Panc1 (cell line): Measurements from ENCODE around the gene MYO16. TPM values are rescaled to one million over a fixed set of nuclear protein-coding genes. Genes with fewer than 3 reads are reported as not detected.

Experiments
- ATAC-seq: fragments of 200-7000 bp; cut with Tn5 transposase; 2 replicates; pipeline ENCODE4 v1.9.1; 2020; ENCODE audit warnings: mild to moderate bottlenecking, moderate library complexity
- BruUV-seq: library from RNA; stranded (reverse); fragments of 400-500 nt; replicated peaks from 2 replicates; lab custom pipeline; 2021; lab: Mats Ljungman, UMichigan
- CTCF ChIA-PET: fragments of 300-600 bp; sonication (Branson Sonifier 250); formaldehyde crosslinking; loops from one replicate; lab custom pipeline; 2022; ENCODE audit warnings: antibody characterized with exemption; lab: Charles Lee
- POLR2A ChIA-PET: fragments of 300-600 bp; sonication (Branson Sonifier 250); formaldehyde crosslinking; loops from one replicate; lab custom pipeline; 2022; ENCODE audit warnings: antibody characterized with exemption; lab: Charles Lee
- DNase-seq: peaks from one replicate; pipeline ENCODE4 v3.0.0-alpha.2; 2010; ENCODE audit warnings: low read depth, low spot score
- H3K27ac ChIP-seq: 2 replicates; pipeline ENCODE4 v1.5.1; 2011; ENCODE audit warnings: mild to moderate bottlenecking, low read length, inconsistent platforms
- H3K27me3 ChIP-seq: fragments of 200-500 bp; sonication (Bioruptor generic); 2 replicates; pipeline ENCODE4 v1.6.0; 2014; ENCODE audit warnings: low read length, inconsistent platforms; ENCODE audit not compliant: control insufficient read depth, insufficient read depth
- H3K36me3 ChIP-seq: fragments of 200-500 bp; sonication (Bioruptor generic); 2 replicates; pipeline ENCODE4 v1.5.1; 2014; ENCODE audit warnings: inconsistent platforms, mild to moderate bottlenecking, low read length, moderate library complexity; ENCODE audit not compliant: control insufficient read depth, insufficient read depth
- H3K4me1 ChIP-seq: 2 replicates; pipeline ENCODE4 v1.5.1; 2011; ENCODE audit warnings: inconsistent platforms, mild to moderate bottlenecking, low read length, moderate library complexity; ENCODE audit not compliant: control insufficient read depth, insufficient read depth
- H3K4me3 ChIP-seq, 2 experiments: 2 replicates each; pipeline ENCODE4 v1.5.1; 2011 to 2012; ENCODE audit warnings: low read depth in 2 of 2, low read length in 2 of 2, mild to moderate bottlenecking in 2 of 2, inconsistent platforms in 1 of 2, moderate library complexity in 1 of 2
- H3K9me3 ChIP-seq: fragments of 200-500 bp; sonication (Bioruptor generic); 2 replicates; pipeline ENCODE4 v1.5.1; 2014; ENCODE audit warnings: low read depth, mild to moderate bottlenecking, inconsistent platforms, low read length, moderate library complexity; ENCODE audit not compliant: control insufficient read depth, insufficient read depth
- POLR2AphosphoS5 ChIP-seq: IDR thresholded peaks from 2 replicates; pipeline ENCODE4 v1.6.1; 2012; ENCODE audit warnings: mild to moderate bottlenecking, low read depth, low read length, moderate library complexity
- SIN3A ChIP-seq: IDR thresholded peaks from 2 replicates; pipeline ENCODE4 v1.6.1; 2012; ENCODE audit warnings: low read depth, mild to moderate bottlenecking, low read length, moderate library complexity, borderline replicate concordance; ENCODE audit not compliant: insufficient read depth
- TCF7L2 ChIP-seq: IDR thresholded peaks from 2 replicates; pipeline ENCODE4 v1.6.1; 2011; ENCODE audit warnings: mild to moderate bottlenecking, low read depth, low read length, inconsistent platforms
- in situ Hi-C: cut with HindIII; loops from 2 replicates; pipeline ENCODE4 v1.10.0; 2016; ENCODE audit warnings: low sequenced_read_pairs, low pct_unique_long_range_greater_than_20kb
- intact Hi-C: fragments of 100-400 bp; cut with micrococcal nuclease; formaldehyde crosslinking; loops from one replicate; pipeline ENCODE4 v1.10.0; 2022; ENCODE audit not compliant: unreplicated experiment
- total RNA-seq: library from RNA; stranded (reverse); gene quantifications from one replicate; pipeline ENCODE4 v1.2.1, GENCODE V29; 2021; ENCODE audit not compliant: unreplicated experiment
- TF ChIP-seq, protein P1 (sequence below), 2 experiments: IDR thresholded peaks; 2 replicates each; pipeline ENCODE4 v1.6.1; 2011 to 2012; ENCODE audit warnings: low read depth in 2 of 2, control low read depth in 1 of 2, low read length in 1 of 2, mild to moderate bottlenecking in 1 of 2, moderate library complexity in 1 of 2; ENCODE audit not compliant: insufficient read depth in 1 of 2
- TF ChIP-seq, protein P2 (sequence below): fragments of 450-650 bp; IDR thresholded peaks from 2 replicates; pipeline ENCODE4 v1.5.1; 2017; ENCODE audit warnings: mild to moderate bottlenecking

MYO16 gene
- total RNA-seq, 1 experiment from 2014 or later = 0.08 TPM

- Histone ChIP-seq H3K27me3 (no peaks in the 10 kb centered on the region), H3K36me3 (no peaks in the 10 kb centered on the region), H3K4me3 (no peak overlapping the region), H3K27ac (no peak overlapping the region), H3K4me1 (no peaks in the 10 kb centered on the region), H3K9me3 (no peaks in the 10 kb centered on the region)
- DNase-seq (no peak), ATAC-seq (no peak)
- in situ Hi-C loops (no loop called here), intact Hi-C loops (no loop called here)
- ChIA-PET POLR2A (no interaction called here), CTCF (no interaction called here)
- TF ChIP-seq, protein P1, sequence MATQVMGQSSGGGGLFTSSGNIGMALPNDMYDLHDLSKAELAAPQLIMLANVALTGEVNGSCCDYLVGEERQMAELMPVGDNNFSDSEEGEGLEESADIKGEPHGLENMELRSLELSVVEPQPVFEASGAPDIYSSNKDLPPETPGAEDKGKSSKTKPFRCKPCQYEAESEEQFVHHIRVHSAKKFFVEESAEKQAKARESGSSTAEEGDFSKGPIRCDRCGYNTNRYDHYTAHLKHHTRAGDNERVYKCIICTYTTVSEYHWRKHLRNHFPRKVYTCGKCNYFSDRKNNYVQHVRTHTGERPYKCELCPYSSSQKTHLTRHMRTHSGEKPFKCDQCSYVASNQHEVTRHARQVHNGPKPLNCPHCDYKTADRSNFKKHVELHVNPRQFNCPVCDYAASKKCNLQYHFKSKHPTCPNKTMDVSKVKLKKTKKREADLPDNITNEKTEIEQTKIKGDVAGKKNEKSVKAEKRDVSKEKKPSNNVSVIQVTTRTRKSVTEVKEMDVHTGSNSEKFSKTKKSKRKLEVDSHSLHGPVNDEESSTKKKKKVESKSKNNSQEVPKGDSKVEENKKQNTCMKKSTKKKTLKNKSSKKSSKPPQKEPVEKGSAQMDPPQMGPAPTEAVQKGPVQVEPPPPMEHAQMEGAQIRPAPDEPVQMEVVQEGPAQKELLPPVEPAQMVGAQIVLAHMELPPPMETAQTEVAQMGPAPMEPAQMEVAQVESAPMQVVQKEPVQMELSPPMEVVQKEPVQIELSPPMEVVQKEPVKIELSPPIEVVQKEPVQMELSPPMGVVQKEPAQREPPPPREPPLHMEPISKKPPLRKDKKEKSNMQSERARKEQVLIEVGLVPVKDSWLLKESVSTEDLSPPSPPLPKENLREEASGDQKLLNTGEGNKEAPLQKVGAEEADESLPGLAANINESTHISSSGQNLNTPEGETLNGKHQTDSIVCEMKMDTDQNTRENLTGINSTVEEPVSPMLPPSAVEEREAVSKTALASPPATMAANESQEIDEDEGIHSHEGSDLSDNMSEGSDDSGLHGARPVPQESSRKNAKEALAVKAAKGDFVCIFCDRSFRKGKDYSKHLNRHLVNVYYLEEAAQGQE (IDR thresholded peaks at IDR 0.05; ENCODE audit: insufficient read depth in 1 of 2, low read depth in 2 of 2, low read length in 1 of 2) = no peak
- TF ChIP-seq POLR2AphosphoS5 (no peak), SIN3A (no peak), TCF7L2 (no peak)
- TF ChIP-seq, protein P2, sequence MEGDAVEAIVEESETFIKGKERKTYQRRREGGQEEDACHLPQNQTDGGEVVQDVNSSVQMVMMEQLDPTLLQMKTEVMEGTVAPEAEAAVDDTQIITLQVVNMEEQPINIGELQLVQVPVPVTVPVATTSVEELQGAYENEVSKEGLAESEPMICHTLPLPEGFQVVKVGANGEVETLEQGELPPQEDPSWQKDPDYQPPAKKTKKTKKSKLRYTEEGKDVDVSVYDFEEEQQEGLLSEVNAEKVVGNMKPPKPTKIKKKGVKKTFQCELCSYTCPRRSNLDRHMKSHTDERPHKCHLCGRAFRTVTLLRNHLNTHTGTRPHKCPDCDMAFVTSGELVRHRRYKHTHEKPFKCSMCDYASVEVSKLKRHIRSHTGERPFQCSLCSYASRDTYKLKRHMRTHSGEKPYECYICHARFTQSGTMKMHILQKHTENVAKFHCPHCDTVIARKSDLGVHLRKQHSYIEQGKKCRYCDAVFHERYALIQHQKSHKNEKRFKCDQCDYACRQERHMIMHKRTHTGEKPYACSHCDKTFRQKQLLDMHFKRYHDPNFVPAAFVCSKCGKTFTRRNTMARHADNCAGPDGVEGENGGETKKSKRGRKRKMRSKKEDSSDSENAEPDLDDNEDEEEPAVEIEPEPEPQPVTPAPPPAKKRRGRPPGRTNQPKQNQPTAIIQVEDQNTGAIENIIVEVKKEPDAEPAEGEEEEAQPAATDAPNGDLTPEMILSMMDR = no peak
- BruUV-seq = no TSS peak
These were observed 318.9 kb downstream of the MYO16 start for GRCh38 chr13:108948251-108948671.

DNA sequence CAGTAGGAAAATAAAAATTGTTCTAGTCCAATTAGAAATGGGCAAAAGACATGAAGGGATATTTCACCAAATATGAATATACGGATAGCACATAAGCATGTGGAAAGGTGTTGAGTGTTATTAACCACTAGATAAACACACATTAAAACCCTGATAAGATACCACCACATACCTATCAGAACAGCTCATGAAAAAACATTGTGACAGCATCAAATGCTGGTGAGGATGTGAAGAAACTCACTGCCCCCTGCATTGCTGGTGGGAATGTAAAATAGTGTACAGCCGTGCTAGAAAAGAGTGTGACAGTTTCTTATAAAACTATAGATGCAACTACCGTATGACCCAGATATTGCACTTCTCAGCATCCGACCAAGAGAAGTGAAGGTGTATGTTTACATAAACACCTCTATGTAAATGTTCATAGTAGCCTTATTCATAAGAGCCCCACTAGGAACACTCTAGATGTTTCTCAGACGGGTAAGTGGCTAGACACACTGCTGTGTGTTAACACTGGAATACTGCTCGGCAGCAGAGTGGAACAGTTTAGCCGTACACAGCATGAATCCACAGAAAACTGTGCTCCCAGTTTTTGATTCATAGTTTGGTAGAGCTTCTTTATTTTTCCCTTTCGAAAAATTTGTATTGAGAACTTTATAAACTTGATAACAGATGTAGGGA, 321.1 kb downstream of the MYO16 start:
- Histone ChIP-seq H3K9me3 (no peaks in the 10 kb centered on the region), H3K27ac (no peak overlapping the region), H3K4me1 (no peaks in the 10 kb centered on the region), H3K4me3 (no peak overlapping the region), H3K36me3 (no peaks in the 10 kb centered on the region), H3K27me3 (no peaks in the 10 kb centered on the region)
- ChIA-PET CTCF (no interaction called here), POLR2A (no interaction called here)
- in situ Hi-C loops = no loop called here
- DNase-seq = no peak
- no TSS peak for BruUV-seq
- intact Hi-C loops = no loop called here
- TF ChIP-seq, protein P2 = no peak
- TF ChIP-seq TCF7L2 (no peak), POLR2AphosphoS5 (no peak), SIN3A (no peak)
- TF ChIP-seq, protein P1 (IDR thresholded peaks at IDR 0.05; ENCODE audit: insufficient read depth in 1 of 2, low read depth in 2 of 2, low read length in 1 of 2) = no peak
- ATAC-seq = no peak
